Measurements from ENCODE around the gene KDM3B. TPM values are rescaled to one million over a fixed set of nuclear protein-coding genes. Genes with fewer than 3 reads are reported as not detected.

The KDM3B gene
- polyA plus RNA-seq, 2 of the 4 experiments (the other 2 are of a cell fraction): 38.1 to 52.5 TPM

DNA sequence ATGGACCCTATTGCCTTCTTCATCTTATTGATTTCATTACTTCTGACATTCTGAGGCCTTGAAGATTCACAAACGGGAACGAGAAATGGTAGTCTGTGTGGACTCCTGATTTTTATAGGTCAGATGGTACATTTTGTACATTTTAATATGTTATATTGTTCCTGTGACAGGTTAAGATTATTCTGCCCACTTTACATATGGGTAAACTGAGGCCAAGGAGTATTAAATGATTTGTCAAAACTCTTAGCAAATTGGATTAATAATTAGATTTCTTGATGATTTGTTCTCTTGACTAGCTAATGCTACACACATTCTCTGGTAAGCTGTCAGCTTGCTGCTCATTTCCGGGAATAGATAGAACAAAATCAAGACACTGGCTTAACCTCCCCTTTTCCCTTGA is 12.5 kb upstream of the KDM3B start (continued):
- no peak for TF ChIP-seq HEYL (CRISPR knock-in tag; IDR thresholded peaks at IDR 0.05)

DNA sequence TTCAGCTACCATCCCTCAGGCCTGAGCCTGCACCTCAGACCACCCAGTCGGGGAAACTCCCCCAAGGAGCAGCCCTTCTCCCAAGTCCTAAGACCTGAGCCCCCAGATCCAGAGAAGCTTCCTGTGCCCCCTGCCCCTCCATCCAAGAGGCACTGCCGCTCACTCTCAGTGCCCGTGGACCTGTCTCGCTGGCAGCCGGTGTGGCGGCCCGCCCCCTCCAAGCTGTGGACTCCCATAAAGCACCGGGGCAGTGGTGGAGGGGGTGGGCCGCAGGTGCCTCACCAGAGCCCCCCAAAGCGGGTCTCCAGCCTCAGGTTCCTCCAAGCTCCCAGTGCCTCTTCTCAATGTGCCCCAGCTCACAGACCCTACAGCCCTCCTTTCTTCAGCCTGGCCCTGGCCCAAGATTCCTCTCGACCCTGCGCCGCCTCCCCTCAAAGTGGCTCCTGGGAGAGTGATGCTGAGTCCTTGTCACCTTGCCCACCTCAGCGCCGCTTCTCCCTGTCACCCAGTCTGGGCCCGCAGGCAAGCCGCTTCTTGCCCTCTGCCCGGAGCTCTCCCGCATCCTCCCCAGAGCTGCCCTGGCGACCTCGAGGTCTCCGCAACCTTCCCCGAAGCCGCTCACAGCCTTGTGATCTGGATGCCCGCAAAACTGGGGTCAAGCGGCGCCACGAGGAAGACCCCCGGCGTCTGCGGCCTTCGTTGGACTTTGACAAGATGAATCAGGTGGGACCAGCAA is 7.4 kb upstream of the KDM3B start:
- ChIA-PET POLR2A (interaction anchor here (0.9 to 1.0 kb wide), 2 partner anchors 13 to 105 kb away, joined by 3 to 4 read pairs; partner anchors contain the start of gene CDC25C), CTCF (interaction anchor here (0.5 to 1.5 kb wide), 4 partner anchors 8 to 220 kb away, joined by 3 to 8 read pairs (median 4); partner anchors contain the start of gene KDM3B)
- TF ChIP-seq ZFP36 (IDR thresholded peaks at IDR 0.05; ENCODE audit: borderline replicate concordance, partially characterized antibody): no peak
- TF ChIP-seq HDAC2 (IDR thresholded peaks at IDR 0.05): no peak
- TF ChIP-seq, protein P1, sequence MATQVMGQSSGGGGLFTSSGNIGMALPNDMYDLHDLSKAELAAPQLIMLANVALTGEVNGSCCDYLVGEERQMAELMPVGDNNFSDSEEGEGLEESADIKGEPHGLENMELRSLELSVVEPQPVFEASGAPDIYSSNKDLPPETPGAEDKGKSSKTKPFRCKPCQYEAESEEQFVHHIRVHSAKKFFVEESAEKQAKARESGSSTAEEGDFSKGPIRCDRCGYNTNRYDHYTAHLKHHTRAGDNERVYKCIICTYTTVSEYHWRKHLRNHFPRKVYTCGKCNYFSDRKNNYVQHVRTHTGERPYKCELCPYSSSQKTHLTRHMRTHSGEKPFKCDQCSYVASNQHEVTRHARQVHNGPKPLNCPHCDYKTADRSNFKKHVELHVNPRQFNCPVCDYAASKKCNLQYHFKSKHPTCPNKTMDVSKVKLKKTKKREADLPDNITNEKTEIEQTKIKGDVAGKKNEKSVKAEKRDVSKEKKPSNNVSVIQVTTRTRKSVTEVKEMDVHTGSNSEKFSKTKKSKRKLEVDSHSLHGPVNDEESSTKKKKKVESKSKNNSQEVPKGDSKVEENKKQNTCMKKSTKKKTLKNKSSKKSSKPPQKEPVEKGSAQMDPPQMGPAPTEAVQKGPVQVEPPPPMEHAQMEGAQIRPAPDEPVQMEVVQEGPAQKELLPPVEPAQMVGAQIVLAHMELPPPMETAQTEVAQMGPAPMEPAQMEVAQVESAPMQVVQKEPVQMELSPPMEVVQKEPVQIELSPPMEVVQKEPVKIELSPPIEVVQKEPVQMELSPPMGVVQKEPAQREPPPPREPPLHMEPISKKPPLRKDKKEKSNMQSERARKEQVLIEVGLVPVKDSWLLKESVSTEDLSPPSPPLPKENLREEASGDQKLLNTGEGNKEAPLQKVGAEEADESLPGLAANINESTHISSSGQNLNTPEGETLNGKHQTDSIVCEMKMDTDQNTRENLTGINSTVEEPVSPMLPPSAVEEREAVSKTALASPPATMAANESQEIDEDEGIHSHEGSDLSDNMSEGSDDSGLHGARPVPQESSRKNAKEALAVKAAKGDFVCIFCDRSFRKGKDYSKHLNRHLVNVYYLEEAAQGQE (IDR thresholded peaks at IDR 0.05): no peak
- H3K9me3 ChIP-seq: no peaks in the 10 kb centered on the region
- 95% methylated on average over 32 of the region's 32 CpGs for WGBS (ENCODE audit: missing lambda C conversion rate)
- H3K4me3 ChIP-seq: no peak overlapping the region
- DNase-seq (ENCODE audit: low read depth in 1 of 2, low spot score in 1 of 2) (no peak), ATAC-seq (no peak), FAIRE-seq (no peak)
- H3K4me2 ChIP-seq: no peak overlapping the region
- no peak overlapping the region for H3K27ac ChIP-seq
- H3K4me1 ChIP-seq: no peaks in the 10 kb centered on the region; the same call in 2 of the 3 replicates

DNA sequence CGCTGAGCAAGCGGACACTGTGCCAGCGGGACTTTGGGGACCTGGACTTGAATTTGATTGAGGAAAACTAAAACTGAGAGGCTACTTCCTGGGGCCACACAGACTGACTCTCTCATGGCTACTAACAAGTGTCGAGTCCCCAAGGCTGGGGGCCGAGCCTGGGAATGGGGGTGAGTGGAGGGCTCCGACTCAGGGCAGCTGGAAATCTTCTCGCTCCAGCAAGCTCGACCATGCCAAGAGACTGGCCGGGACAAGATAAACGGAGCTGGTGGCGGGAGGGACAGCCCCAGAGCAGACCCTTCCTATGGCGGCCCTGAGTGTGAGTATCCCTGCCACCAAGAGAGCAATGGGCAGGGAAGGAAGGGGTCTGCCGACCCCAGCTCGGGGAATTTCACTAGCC is 5.6 kb upstream of the KDM3B start:
- Histone ChIP-seq H3K4me1 (no peaks in the 10 kb centered on the region), H3K4me2 (no peak overlapping the region), H3K9me3 (peaks cover 5% of the 10 kb centered on the region; the same call in 1 of the 3 replicates), H3K27ac (no peak overlapping the region), H3K4me3 (no peak overlapping the region)
- CTCF ChIA-PET: interaction anchor here (0.5 kb wide), 1 partner anchor 65 kb away, joined by 3 read pairs; no protein-coding TSS in a partner anchor
- 90% methylated on average over 14 of the region's 14 CpGs for WGBS (ENCODE audit: missing lambda C conversion rate)
- TF ChIP-seq, protein P2, sequence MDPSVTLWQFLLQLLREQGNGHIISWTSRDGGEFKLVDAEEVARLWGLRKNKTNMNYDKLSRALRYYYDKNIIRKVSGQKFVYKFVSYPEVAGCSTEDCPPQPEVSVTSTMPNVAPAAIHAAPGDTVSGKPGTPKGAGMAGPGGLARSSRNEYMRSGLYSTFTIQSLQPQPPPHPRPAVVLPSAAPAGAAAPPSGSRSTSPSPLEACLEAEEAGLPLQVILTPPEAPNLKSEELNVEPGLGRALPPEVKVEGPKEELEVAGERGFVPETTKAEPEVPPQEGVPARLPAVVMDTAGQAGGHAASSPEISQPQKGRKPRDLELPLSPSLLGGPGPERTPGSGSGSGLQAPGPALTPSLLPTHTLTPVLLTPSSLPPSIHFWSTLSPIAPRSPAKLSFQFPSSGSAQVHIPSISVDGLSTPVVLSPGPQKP (IDR thresholded peaks at IDR 0.05; ENCODE audit: low read depth, low read length): no peak
- TF ChIP-seq HEYL (CRISPR knock-in tag; IDR thresholded peaks at IDR 0.05) (no peak), JUN (IDR thresholded peaks at IDR 0.05) (no peak), HOXB13 (CRISPR knock-in tag; IDR thresholded peaks at IDR 0.05; ENCODE audit: low read depth) (no peak), FOSB (CRISPR knock-in tag; IDR thresholded peaks at IDR 0.05) (no peak), RAD21 (conservative IDR thresholded peaks at IDR 0.05 in 1 of 2, IDR thresholded peaks at IDR 0.05 in 1 of 2) (no peak), SMC3 (IDR thresholded peaks at IDR 0.05) (no peak), SREBF2 (IDR thresholded peaks at IDR 0.05) (no peak)
- ATAC-seq: no peak
- DNase-seq (ENCODE audit: low read depth in 1 of 2, low spot score in 1 of 2): no peak
- FAIRE-seq: no peak
- POLR2A ChIA-PET: interaction anchor here (5.1 kb wide), 1 partner anchor 8 kb away, joined by 36 read pairs; the partner anchor contains the start of gene FAM53C

DNA sequence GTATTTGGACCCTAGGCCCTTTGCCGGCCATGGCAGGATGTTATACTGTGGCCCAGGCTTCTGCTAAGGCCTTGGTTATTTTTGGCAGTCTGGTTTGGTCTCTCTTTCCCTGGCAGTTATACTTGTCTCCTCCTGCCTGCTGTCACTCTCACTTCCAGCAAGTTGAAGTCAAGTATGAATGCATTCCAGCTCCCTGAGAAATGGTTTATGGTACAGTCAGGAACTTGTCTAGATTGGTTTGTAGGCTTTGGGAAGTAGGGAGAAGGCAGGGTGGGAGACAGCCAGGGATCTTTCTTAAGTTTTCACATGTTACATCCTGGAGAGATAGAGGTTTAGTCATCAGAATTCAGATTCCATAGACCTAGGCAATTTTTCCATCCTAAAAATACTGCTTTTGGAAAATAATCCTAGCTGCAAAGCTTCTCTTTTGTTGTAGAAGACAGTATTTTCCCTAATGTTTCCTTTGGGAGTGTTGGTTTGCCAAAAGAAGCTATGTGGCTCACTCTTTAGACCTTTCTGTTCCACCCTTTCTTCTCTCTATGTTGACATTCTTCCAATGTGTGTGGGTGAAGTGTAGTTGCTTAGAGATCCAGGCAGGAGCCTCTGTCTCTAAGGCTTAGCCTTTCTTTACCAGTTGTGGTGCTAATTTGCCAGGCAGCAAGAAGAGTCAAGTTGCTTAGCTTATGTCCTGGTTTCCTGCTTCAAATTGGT is 2.5 kb upstream of the KDM3B start:
- Histone ChIP-seq H3K4me1 (peaks cover 9% of the 10 kb centered on the region), H3K4me2 (no peak overlapping the region), H3K27ac (no peak overlapping the region), H3K9me3 (peaks cover 9% of the 10 kb centered on the region; the same call in 2 of the 3 replicates), H3K4me3 (no peak overlapping the region)
- no peak for ATAC-seq
- WGBS (ENCODE audit: missing lambda C conversion rate): 89% methylated on average over 1 of the region's 1 CpG
- DNase-seq (ENCODE audit: low read depth in 1 of 2, low spot score in 1 of 2): no peak
- POLR2A ChIA-PET: interaction anchor here (5.1 kb wide), 1 partner anchor 11 kb away, joined by 36 read pairs; the partner anchor contains the start of gene FAM53C
- CTCF ChIA-PET: interaction anchor here (0.6 to 6.2 kb wide), 4 partner anchors 13 to 196 kb away, joined by 3 to 197 read pairs (median 3); partner anchors contain the start of genes CDC25C and FAM53C
- FAIRE-seq: no peak
- TF ChIP-seq MYC (IDR thresholded peaks at IDR 0.05; ENCODE audit: borderline replicate concordance, low read length): no peak
- TF ChIP-seq NR3C1 (IDR thresholded peaks at IDR 0.05): no peak
- TF ChIP-seq, protein P3, sequence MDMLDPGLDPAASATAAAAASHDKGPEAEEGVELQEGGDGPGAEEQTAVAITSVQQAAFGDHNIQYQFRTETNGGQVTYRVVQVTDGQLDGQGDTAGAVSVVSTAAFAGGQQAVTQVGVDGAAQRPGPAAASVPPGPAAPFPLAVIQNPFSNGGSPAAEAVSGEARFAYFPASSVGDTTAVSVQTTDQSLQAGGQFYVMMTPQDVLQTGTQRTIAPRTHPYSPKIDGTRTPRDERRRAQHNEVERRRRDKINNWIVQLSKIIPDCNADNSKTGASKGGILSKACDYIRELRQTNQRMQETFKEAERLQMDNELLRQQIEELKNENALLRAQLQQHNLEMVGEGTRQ (IDR thresholded peaks at IDR 0.05): no peak
- no peak for TF ChIP-seq RAD21 (conservative IDR thresholded peaks at IDR 0.05 in 1 of 2, IDR thresholded peaks at IDR 0.05 in 1 of 2)
- TF ChIP-seq ZFP36 (IDR thresholded peaks at IDR 0.05; ENCODE audit: borderline replicate concordance, partially characterized antibody): no peak
- no peak for TF ChIP-seq EHMT2 (IDR thresholded peaks at IDR 0.05; ENCODE audit: low read depth)
- no peak for TF ChIP-seq TP53 (CRISPR knock-in tag; IDR thresholded peaks at IDR 0.05)
- TF ChIP-seq CBX8 (IDR thresholded peaks at IDR 0.05): no peak
- TF ChIP-seq, protein P4, sequence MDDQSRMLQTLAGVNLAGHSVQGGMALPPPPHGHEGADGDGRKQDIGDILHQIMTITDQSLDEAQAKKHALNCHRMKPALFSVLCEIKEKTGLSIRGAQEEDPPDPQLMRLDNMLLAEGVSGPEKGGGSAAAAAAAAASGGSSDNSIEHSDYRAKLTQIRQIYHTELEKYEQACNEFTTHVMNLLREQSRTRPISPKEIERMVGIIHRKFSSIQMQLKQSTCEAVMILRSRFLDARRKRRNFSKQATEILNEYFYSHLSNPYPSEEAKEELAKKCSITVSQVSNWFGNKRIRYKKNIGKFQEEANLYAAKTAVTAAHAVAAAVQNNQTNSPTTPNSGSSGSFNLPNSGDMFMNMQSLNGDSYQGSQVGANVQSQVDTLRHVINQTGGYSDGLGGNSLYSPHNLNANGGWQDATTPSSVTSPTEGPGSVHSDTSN (IDR thresholded peaks at IDR 0.05): no peak
- TF ChIP-seq NPAS2 (CRISPR knock-in tag; IDR thresholded peaks at IDR 0.05; ENCODE audit: borderline replicate concordance): no peak
- no peak for TF ChIP-seq ESRRA (IDR thresholded peaks at IDR 0.05; ENCODE audit: borderline replicate concordance, low read length)
- TF ChIP-seq ZC3H11A (IDR thresholded peaks at IDR 0.05): no peak
- TF ChIP-seq FOSB (CRISPR knock-in tag; IDR thresholded peaks at IDR 0.05): no peak
- TF ChIP-seq FOSL2 (IDR thresholded peaks at IDR 0.05): no peak
- TF ChIP-seq FOSL2 (CRISPR knock-in tag; IDR thresholded peaks at IDR 0.05): no peak
